AG10803 (cell line): ENCODE results near the gene ARHGEF40.

Experiments used
- DNase-seq: peaks from one replicate; pipeline ENCODE4 v3.0.0; 2010; ENCODE audit warnings: low read depth
- H3K4me3 ChIP-seq: 2 replicates; pipeline ENCODE4 v1.5.1; 2011; ENCODE audit warnings: mild to moderate bottlenecking, low read length, control low read depth
- CTCF ChIP-seq: conservative IDR thresholded peaks from 2 replicates; pipeline ENCODE4 v1.5.1; 2011; ENCODE audit warnings: mild to moderate bottlenecking, low read length, control low read depth, inconsistent platforms

Gene ARHGEF40

GRCh38 chr14:21136024-21136423, 65.9 kb downstream of the ARHGEF40 start:
- TF ChIP-seq CTCF = peak; percentile 72
- H3K4me3 ChIP-seq = no peak overlapping the region
- DNase-seq = peak; percentile 6
